T-helper 17 cell (primary cell): Measurements from ENCODE around the gene ZC3HAV1. TPM values are rescaled to one million over a fixed set of nuclear protein-coding genes. Genes with fewer than 3 reads are reported as not detected.
"Not testable (repeated sequence)": the region's sequence is repeated elsewhere in the genome, so short reads cannot be mapped to it uniquely, and the experiment has no call there.

ENCODE experiments used
- ATAC-seq: fragments of 150-1000 bp; cut with Tn5 transposase; 2 replicates; pipeline ENCODE4 v1.10.0; 2021; ENCODE audit warnings: mild to moderate bottlenecking, moderate library complexity
- DNase-seq, 3 donors: peaks; one replicate each; pipeline versions ENCODE4 v3.0.0 to v3.0.0-alpha.2; 2020 to 2021
- H3K9me3 ChIP-seq: one replicate; pipeline ENCODE4 v1.7.0; 2013; ENCODE audit warnings: low read length, mild to moderate bottlenecking; ENCODE audit not compliant: control insufficient read depth, poor library complexity, severe bottlenecking
- H3K27ac Mint-ChIP-seq: one replicate; pipeline ENCODE4 v1.8.0; 2022; ENCODE audit warnings: mild to moderate bottlenecking, moderate library complexity, mixed read lengths
- H3K27me3 Mint-ChIP-seq: one replicate; pipeline ENCODE4 v1.8.0; 2022; ENCODE audit warnings: mixed read lengths
- H3K36me3 Mint-ChIP-seq: one replicate; pipeline ENCODE4 v1.8.0; 2022; ENCODE audit warnings: low read depth, mixed read lengths
- H3K4me1 Mint-ChIP-seq: one replicate; pipeline ENCODE4 v1.8.0; 2022; ENCODE audit warnings: mild to moderate bottlenecking, mixed read lengths
- H3K4me3 Mint-ChIP-seq: one replicate; pipeline ENCODE4 v1.8.0; 2022; ENCODE audit warnings: mild to moderate bottlenecking, moderate library complexity, mixed read lengths
- total RNA-seq, 4 donors: library from RNA in 2 of 4; stranded (reverse) in 2 of 4; gene quantifications; one replicate each; pipeline ENCODE4 v1.2.3 and lab custom pipeline; 2022 to 2026

ZC3HAV1 gene
- total RNA-seq, 2 donors from 2014 or later: 154 to 177 TPM

- Mint-ChIP-seq H3K27me3 (no peaks in the 10 kb centered on the region), H3K36me3 (peaks cover 13% of the 10 kb centered on the region), H3K4me1 (peaks cover 63% of the 10 kb centered on the region), H3K27ac (peak overlapping the region; percentile 99), H3K4me3 (peak overlapping the region; percentile 91)
- no peaks in the 10 kb centered on the region for H3K9me3 ChIP-seq
- DNase-seq (no peak), ATAC-seq (no peak)
Observed at GRCh38 chr7:139092090-139092796, 17.3 kb downstream of the ZC3HAV1 start.

GRCh38 chr7:139091677-139091996 lies 17.9 kb downstream of the ZC3HAV1 start:
- no peak for ATAC-seq
- H3K9me3 ChIP-seq: no peaks in the 10 kb centered on the region
- Mint-ChIP-seq H3K4me3 (peak overlapping the region; percentile 91), H3K4me1 (peaks cover 63% of the 10 kb centered on the region), H3K36me3 (peaks cover 15% of the 10 kb centered on the region), H3K27me3 (no peaks in the 10 kb centered on the region), H3K27ac (peak overlapping the region; percentile 99)
- no peak for DNase-seq

- Mint-ChIP-seq H3K36me3 (peaks cover 17% of the 10 kb centered on the region), H3K27ac (peak overlapping the region; percentile 83)
- no peak for ATAC-seq
Observed at GRCh38 chr7:139089118-139089517, 20.4 kb downstream of the ZC3HAV1 start.

DNA sequence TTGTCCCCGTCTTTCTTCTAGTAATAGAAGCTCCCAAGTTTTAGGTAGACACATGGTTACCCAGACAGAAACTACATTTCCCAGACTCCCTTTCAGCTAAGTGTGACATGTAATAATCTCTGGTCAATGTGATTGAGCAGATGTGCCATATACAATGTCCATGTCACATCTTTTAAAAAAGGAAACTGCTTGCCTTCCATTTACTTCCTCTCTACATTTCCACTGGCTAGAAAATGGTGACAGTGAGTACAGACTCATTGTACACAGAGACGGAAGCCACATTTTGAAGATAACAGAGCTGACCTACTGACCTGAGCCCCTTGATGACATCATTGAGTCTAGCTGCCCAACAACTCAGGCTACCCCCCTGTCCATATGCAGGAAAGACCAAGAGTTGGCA lies 21.3 kb downstream of the ZC3HAV1 start:
- Mint-ChIP-seq H3K4me3 (peak overlapping the region; percentile 41), H3K36me3 (peaks cover 14% of the 10 kb centered on the region), H3K4me1 (peaks cover 60% of the 10 kb centered on the region), H3K27me3 (no peaks in the 10 kb centered on the region), H3K27ac (peak overlapping the region; percentile 83)
- no peaks in the 10 kb centered on the region for H3K9me3 ChIP-seq
- ATAC-seq: no peak
- DNase-seq: no peak

More at GRCh38 chr7:139089118-139089517, 20.4 kb downstream of the ZC3HAV1 start:
- Mint-ChIP-seq H3K27me3 (no peaks in the 10 kb centered on the region), H3K4me3 (peak overlapping the region; percentile 70), H3K4me1 (peaks cover 63% of the 10 kb centered on the region)
- H3K9me3 ChIP-seq: no peaks in the 10 kb centered on the region
- DNase-seq: no peak

DNA sequence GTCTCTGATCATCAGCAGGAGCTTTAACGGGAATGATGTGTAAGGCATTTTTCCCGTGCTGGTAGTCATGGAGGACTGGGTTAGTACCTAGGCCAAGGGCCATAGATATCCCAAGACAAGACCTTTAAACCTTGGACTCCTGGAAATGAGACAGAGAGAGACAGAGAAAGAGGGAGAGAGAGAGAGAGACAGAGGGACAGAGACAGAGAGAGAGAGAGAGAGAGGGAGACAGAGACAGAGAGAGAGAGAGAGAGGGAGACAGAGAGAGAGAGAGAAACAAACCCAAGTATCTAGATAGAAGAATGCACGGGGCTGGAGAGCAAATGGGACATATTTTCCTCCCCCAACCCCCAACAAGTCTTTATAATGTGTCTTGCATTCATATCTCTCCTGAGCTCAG lies 22.3 kb downstream of the ZC3HAV1 start:
- ATAC-seq (no peak), DNase-seq (no peak)
- Mint-ChIP-seq H3K4me1 (peaks cover 53% of the 10 kb centered on the region), H3K36me3 (peaks cover 14% of the 10 kb centered on the region), H3K27me3 (no peaks in the 10 kb centered on the region), H3K27ac (no peak overlapping the region), H3K4me3 (peak overlapping the region; percentile 1)
- H3K9me3 ChIP-seq: no peaks in the 10 kb centered on the region

GRCh38 chr7:139086454-139086853 lies 23.1 kb downstream of the ZC3HAV1 start:
- peaks cover 49% of the 10 kb centered on the region for H3K4me1 Mint-ChIP-seq
- H3K4me3 Mint-ChIP-seq: no peak overlapping the region
- ATAC-seq (no peak), DNase-seq (no peak)
- H3K9me3 ChIP-seq: no peaks in the 10 kb centered on the region
- H3K27ac Mint-ChIP-seq: peak overlapping the region; percentile 95
- peaks cover 14% of the 10 kb centered on the region for H3K36me3 Mint-ChIP-seq
- H3K27me3 Mint-ChIP-seq: no peaks in the 10 kb centered on the region

DNA sequence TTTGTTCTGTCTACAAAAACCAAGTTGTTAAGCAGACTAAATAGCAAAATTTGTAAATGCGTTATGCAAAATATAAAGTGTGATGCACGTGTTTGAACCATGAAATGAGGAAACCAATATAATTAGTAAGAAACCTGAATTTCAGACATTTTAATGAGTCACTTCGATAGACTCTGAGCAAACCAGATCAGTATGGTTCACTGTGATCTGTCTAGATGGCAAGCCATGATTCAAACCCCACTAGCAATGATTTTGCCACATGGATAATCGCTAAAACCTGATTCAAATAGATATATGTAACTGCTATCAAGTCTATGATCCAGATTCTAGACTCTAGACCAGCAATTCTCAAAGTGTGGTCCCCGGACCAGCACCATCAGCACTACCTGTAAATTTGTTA lies 24.8 kb downstream of the ZC3HAV1 start:
- no peak for ATAC-seq
- no peaks in the 10 kb centered on the region for H3K9me3 ChIP-seq
- no peak for DNase-seq
- Mint-ChIP-seq H3K4me1 (peaks cover 56% of the 10 kb centered on the region), H3K27me3 (no peaks in the 10 kb centered on the region), H3K4me3 (no peak overlapping the region), H3K36me3 (peaks cover 20% of the 10 kb centered on the region), H3K27ac (peak overlapping the region; percentile 95)

GRCh38 chr7:139081584-139081983 lies 27.9 kb downstream of the ZC3HAV1 start:
- peaks cover 53% of the 10 kb centered on the region for H3K4me1 Mint-ChIP-seq
- H3K27me3 Mint-ChIP-seq: no peaks in the 10 kb centered on the region
- H3K9me3 ChIP-seq: no peaks in the 10 kb centered on the region
- DNase-seq: no peak
- ATAC-seq: no peak
- peaks cover 10% of the 10 kb centered on the region for H3K36me3 Mint-ChIP-seq
- peak overlapping the region; percentile 95 for H3K27ac Mint-ChIP-seq
- peak overlapping the region; percentile 85 for H3K4me3 Mint-ChIP-seq

- H3K27me3 Mint-ChIP-seq: no peaks in the 10 kb centered on the region
- H3K4me1 Mint-ChIP-seq: peaks cover 54% of the 10 kb centered on the region
- peak overlapping the region; percentile 95 for H3K27ac Mint-ChIP-seq
- ATAC-seq: peak; percentile 22
- H3K4me3 Mint-ChIP-seq: peak overlapping the region; percentile 85
- DNase-seq: no peak
- H3K36me3 Mint-ChIP-seq: peaks cover 8% of the 10 kb centered on the region
- H3K9me3 ChIP-seq: no peaks in the 10 kb centered on the region
Observed at GRCh38 chr7:139080905-139081304, 28.6 kb downstream of the ZC3HAV1 start.

DNA sequence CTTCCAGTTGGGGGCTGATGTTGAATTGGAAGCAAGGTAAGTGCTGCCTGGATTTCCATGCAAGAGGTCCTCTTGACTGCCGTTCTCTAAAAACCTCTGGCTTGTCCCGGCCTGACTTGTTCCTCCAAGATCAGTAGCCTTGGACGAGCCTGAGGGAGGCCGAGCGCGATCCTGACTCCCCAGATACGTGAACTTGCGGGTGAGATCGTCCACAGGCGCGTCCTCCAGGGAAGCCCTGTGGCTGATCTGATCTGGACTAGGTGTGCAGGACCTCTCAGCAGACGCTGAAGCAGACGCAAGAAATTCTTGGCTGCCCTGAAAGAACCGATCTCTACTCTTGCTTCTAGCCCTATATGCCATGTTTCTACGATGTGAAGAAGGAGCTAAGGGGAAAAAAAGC lies 29.7 kb downstream of the ZC3HAV1 start:
- peak overlapping the region; percentile 43 for H3K4me3 Mint-ChIP-seq
- peaks cover 49% of the 10 kb centered on the region for H3K4me1 Mint-ChIP-seq

DNA sequence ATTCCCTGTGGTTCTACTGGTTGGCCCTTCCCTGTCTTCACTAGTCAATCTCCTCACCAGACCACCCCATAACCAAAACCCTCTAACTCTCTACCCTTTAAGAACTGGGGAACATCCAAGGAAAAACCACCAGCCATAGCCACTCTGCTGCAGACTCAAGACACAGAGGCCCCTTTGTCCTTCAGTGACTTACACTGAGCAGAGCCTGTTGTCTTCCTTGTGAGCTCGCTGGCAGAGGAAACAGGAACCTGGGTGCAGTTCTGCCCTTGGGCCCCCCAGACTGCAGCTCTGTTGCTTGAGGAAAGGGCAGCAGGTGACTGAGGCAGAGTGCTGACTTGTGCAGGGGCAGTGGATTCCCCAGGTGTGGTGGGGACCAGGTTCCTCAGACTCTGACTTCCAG lies 30.6 kb downstream of the ZC3HAV1 start:
- peaks cover 43% of the 10 kb centered on the region for H3K4me1 Mint-ChIP-seq
- no peaks in the 10 kb centered on the region for H3K9me3 ChIP-seq
- ATAC-seq: no peak
- H3K27me3 Mint-ChIP-seq: no peaks in the 10 kb centered on the region
- no peak overlapping the region for H3K4me3 Mint-ChIP-seq
- H3K27ac Mint-ChIP-seq: peak overlapping the region; percentile 95
- H3K36me3 Mint-ChIP-seq: peaks cover 9% of the 10 kb centered on the region
- no peak for DNase-seq

More for the DNA sequence above, 29.7 kb downstream of the ZC3HAV1 start:
- Mint-ChIP-seq H3K36me3 (peaks cover 8% of the 10 kb centered on the region), H3K27me3 (no peaks in the 10 kb centered on the region), H3K27ac (peak overlapping the region; percentile 95)
- DNase-seq: no peak
- no peaks in the 10 kb centered on the region for H3K9me3 ChIP-seq
- no peak for ATAC-seq

DNA sequence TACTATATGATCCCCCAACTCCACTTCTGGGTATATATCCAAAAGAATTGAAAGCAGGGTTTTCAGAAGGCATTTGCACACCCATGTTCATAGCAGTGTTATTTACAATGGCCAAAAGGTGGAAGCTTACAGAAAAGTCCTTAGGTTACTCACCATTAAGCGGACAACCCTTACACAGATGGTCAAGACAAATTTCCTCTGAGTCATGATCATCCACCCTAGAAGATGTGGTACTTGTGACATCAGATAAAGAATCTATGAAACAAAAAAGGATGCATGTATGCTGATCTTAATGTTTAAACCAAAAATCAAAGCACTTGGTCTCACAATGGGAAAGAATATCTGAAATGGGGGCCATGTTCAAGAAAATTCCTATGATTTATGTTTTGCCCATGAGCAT lies 31.1 kb downstream of the ZC3HAV1 start:
- H3K27ac Mint-ChIP-seq: peak overlapping the region; percentile 90
- peaks cover 10% of the 10 kb centered on the region for H3K36me3 Mint-ChIP-seq
- H3K9me3 ChIP-seq: no peaks in the 10 kb centered on the region
- no peak for DNase-seq
- H3K4me1 Mint-ChIP-seq: peaks cover 44% of the 10 kb centered on the region
- no peak for ATAC-seq
- peak overlapping the region; percentile 2 for H3K4me3 Mint-ChIP-seq
- no peaks in the 10 kb centered on the region for H3K27me3 Mint-ChIP-seq

DNA sequence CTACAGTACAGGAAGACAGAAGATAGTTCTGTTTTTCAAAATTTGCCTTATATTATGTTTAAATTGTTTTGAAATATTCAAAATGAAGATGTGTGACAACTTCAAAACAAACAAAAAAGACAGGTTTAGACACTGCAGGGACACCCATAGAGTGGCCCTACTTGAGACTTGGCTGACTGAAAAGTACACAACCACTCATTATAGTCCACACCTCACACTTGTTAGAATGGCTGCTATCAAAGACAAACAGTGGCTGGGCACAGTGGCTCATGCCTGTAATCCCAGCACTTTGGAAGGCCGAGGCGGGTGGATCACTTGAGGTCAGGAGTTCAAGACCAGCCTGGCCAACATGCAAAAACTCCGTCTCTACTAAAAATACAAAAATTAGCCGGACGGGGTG lies 31.8 kb downstream of the ZC3HAV1 start:
- not testable (repeated sequence) for ATAC-seq, H3K27me3 Mint-ChIP-seq, DNase-seq, H3K9me3 ChIP-seq
- Mint-ChIP-seq H3K27ac (peak overlapping the region; percentile 90), H3K4me3 (peak overlapping the region; percentile 47), H3K4me1 (peaks cover 45% of the 10 kb centered on the region), H3K36me3 (peaks cover 10% of the 10 kb centered on the region)
